ACHN (cell line): Measurements from ENCODE around the gene MARCHF3.
"Not testable (repeated sequence)": the region's sequence is repeated elsewhere in the genome, so short reads cannot be mapped to it uniquely, and the experiment has no call there.

Source experiments
- DNase-seq: peaks from one replicate; pipeline ENCODE4 v3.0.0-alpha.2; 2015
- in situ Hi-C: cut with HindIII; loops from 2 replicates; pipeline ENCODE4 v1.10.0; 2017; ENCODE audit warnings: low sequenced_read_pairs, low pct_ligation_motif_present, low pct_unique_long_range_greater_than_20kb

Gene MARCHF3

DNA sequence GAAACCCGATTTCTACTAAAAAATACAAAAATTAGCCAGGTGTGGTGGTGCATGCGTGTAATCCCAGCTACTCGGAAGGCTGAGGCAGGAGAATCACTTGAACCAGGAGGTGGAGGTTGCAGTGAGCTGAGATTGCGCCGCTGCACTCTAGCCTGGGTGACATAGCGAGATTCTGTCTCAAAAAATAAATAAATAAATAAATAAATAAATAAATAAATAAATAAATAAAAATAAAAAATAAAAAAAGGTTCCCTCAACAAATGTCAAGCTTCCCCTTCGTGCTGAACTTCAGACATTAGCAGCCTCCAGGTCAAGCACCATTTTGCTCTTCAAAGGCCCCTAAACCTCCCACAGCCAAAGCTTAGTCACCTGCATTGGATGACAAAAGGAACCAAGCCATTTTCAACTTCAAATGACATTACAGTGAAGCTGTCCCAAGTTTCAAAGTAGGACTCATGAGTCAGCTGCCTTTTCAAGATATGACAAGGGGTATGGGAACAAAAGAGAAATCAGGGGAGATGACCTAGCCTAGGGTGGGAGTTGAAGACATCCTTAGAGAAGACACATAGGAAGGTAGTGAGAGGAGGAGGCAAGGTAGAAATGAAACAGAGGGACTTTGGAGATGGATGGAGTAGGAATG lies 6.7 kb downstream of the MARCHF3 start:
- in situ Hi-C loops, DNase-seq: not testable (repeated sequence)

DNA sequence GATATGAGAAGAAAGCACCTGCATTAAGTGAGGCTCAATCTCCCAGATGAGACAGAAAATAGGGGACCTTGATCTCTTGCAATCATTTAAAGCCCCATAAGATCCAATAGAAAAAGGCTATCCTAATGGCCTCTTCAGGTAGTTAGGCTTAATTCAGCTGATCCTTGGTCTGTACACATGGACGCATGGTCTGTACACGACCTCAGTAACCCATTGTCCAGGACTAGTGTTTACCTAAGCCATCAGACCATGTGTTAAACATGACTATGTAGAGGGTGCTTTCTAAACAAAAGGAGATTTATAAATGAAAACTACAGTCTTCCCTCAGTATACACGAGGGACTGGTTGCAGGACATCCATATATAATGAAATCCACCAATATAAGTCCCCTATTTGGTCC lies 7.5 kb downstream of the MARCHF3 start:
- in situ Hi-C loops = no loop called here
- DNase-seq = no peak

DNA sequence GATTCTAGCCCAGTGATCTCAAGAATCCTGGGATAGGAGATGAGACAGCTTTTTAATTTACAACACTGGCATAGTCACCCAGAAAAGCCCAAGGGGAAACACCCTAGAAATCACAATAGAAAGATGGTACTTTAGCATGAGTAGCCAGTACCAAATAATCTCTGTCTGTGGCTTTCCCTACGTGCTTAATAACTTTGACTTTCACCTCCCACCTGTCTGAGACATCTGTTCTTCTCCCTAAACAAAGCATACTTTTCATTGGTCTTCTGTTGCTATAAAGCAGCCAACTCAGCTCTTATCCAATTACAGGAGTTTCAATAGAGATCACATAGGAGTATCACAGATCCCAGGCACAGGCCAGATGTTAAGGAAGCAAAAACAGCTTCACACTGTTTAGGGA lies 10.4 kb downstream of the MARCHF3 start:
- in situ Hi-C loops = no loop called here
- no peak for DNase-seq

DNA sequence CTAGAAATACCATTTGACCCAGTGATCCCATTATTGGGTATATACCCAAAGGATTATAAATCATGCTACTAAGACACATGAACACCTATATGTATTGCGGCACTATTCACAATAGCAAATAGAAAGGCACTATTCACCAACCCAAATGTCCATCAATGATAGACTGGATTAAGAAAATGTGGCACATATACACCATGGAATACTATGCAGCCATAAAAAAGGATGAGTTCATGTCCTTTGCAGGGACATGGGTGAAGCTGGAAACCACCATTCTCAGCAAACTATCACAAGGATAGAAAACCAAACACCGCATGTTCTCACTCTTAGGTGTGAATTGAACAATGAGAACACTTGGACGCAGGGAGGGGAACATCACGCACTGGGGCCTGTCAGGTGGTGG lies 13.6 kb downstream of the MARCHF3 start:
- DNase-seq, in situ Hi-C loops: not testable (repeated sequence)

DNA sequence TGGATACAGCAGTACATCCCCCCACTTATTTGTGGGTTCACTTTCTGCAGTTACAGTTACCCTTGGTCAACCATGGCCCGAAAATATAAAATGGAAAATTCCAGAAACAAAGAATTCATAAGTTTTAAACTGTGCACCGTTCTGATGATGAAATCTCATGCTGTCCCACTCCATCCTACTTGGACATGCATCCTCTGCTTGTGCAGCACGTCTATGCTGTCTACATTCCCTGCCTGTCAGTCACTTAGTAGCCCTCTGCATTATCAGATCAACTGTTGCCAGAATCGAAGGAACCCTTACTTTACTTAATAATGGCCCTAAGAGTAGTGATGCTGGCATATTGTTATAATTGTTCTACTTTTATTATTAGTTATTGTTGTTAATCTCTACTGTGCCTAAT lies 14.6 kb downstream of the MARCHF3 start:
- DNase-seq = no peak
- in situ Hi-C loops = no loop called here

DNA sequence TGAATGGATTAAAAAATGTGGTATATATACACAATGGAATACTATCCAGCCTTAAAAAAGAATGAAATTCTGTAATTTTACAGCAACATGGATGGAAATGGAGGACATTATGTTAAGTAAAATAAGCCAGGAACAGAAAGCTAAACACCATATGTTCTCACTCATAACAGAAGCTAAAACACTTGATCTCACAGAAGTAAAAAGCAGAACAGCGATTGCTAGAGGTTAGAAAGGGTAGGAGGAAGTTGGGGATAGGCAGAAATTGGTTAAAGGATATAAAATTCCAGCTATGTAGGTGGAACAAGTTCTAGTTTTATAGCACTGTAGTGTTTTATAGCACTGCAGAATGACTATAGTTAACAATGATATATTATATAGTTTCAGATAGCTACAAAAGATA lies 15.8 kb downstream of the MARCHF3 start:
- DNase-seq = no peak

DNA sequence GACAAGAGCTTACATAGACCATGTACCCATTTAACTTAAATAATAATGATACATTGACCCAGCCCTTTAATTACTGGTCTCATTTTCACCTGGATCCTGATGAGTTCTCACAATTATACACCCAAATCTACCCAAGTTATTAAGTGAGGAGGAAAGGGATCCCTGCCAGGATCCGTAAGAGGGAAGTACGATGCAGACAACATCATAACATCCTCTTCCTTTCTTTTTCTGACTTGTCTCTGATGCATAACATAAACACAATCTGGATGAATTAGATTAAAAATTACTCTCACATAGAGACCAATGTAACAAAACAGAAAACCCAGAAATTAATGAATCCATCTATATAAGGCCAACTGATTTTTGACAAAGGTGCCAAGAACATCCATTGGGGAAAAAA lies 17.0 kb downstream of the MARCHF3 start:
- DNase-seq = no peak
- in situ Hi-C loops = no loop called here

More for the DNA sequence above, 15.8 kb downstream of the MARCHF3 start:
- in situ Hi-C loops = no loop called here

DNA sequence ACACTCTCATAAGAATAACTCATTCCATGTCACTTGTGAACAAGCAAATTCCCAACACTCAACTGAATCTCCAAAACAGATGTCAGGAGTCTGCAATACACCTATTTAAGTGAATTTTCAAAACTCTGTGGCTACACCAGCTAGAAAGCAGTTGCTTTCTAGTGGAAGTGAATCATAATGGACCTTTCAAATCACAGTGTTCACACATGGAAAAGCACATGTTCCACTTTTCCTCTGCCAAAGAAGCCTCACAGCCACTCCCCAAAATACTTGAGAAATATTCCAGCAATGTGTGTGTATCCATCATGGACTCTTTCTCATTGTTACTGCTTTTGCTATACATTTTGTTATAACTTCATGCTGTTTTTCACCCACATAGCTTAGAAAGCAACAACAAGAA lies 17.4 kb downstream of the MARCHF3 start:
- in situ Hi-C loops = no loop called here
- peak; percentile 59 for DNase-seq

DNA sequence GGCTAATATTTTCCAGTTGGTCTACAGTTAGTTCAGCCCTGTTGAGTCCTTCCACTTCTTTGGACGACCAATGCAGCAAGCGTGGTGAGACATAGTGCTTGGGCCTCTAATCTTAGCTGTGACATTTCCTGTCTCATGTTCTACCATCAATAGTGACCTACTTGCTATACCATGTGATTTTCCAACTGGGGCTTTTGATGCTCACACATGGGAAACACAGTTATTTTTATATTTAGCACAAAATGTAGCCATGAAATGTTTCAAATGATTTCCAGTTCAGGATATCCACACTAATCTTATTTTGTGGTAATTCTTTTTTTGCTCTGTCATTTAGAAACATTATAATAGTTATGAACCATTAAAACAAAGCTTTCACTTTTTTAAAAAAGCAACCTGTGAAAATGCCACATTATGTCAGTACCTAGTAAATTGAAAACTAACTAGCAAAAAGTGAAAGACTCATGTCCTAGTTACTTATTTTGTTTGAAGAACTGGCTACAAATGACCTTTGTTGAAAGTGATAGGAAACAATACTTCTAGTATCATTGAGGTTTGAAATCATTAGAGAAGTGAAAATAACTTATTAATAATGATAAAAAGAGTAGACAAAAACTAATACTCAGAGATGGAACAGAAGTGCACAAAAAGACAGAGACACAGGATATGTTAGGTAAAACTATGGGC lies 18.3 kb downstream of the MARCHF3 start:
- in situ Hi-C loops = no loop called here
- peak; percentile 71 for DNase-seq

DNA sequence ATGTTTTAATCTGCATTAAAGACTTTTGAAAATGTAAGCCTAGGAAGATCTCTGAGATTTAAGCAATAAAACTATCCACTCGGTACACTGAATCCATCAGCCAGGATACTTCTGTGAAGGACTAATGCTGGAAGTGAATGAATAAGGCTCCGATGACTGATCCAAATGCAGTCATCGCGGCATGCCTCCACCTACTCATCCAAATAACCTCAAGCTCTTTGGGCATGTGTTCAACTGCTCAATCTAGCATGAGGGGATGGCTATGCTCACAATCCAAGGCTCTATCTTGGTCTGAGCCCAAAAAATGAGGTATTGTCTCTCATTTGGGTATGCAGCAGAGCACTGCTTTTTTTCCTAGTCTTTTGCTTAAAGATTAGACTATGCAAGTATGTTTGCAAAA lies 19.2 kb downstream of the MARCHF3 start:
- peak; percentile 93 for DNase-seq
- in situ Hi-C loops = no loop called here

DNA sequence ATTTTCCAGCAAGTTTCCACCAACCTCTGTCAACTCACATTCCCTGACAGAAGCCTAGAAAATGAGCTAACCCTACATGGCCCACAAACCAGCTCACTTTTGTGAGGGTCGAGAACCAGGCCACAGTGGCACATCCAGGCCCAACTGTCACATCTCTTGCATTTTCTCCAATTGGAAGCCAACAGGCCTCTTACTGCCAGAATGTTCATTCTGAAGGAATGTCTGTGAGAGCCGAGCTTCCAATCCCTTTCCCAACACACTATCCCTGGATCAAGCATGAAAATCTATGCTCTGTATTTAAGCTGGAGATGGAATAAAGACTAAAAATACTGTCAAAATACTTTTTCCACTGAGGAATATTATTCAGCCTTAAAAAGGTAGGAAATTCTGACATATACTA lies 20.0 kb downstream of the MARCHF3 start:
- in situ Hi-C loops = no loop called here
- no peak for DNase-seq

DNA sequence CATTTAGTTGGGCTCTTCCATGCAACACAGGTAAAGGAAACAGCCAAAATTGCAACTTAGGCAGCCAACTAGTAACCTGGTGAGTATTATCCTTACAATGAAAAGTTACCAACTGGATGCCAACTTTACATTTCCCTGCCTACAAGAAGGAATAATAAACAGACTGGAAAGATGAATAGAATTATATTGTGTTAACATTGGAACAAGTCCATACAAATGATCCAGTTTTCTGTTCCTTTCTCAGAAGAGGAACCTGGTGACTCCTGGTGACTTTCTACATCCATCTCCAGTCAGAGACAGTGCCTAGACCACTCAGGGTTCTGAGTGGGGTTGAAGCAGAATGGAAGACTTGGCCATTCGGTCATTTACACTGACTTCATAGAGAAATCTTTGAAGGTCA lies 20.6 kb downstream of the MARCHF3 start:
- in situ Hi-C loops = no loop called here
- DNase-seq = no peak

DNA sequence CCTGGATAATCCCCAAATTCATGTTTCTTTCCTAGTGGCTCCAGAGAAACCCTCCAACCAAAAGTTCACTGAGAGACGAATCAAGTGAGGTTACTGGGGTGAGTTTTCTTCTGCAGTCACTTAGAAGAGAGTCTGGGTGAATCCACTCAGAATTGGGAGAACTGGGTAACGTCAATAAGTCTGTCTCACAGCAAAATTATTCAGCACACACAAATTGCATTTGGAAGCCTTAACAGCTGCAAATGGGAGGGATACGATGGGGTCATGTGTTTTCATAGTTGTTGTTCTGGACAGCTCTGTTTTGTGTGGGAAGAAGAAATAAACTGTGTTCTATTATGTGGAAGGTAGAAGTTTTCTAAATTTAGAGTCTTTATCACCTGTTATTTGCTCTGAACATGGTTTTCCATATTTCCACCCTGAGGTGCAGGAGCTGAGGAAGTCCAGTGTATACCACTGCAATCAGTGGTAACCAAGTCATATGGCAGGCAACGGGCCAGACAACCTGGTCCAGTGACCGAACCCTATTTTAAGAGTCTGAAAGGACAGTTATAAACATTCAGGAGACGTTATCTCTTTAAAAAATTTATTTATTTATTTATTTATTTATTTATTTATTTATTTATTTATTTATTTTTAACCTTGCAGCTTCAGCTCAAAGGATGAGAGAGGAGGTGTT lies 21.9 kb downstream of the MARCHF3 start:
- in situ Hi-C loops = no loop called here

DNA sequence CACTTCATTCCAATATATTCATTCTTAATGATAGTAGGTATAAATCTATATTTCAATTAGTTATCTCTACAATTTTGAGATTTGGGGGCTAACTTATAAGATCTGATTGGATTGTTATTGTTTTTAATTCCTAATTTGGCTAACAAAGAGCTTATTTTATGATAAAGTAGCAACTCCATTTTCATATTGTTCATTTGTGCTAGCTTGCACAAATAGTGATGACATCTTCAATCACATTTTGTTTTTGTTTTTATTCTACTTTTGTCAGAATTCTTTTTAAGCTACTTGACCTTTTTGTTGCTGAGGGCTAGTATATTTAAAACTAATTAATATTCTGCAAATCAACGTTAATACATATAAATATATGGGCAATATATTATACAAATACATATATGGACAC lies 22.8 kb downstream of the MARCHF3 start:
- in situ Hi-C loops = no loop called here
- no peak for DNase-seq

More for the DNA sequence above, 21.9 kb downstream of the MARCHF3 start:
- DNase-seq = no peak

DNA sequence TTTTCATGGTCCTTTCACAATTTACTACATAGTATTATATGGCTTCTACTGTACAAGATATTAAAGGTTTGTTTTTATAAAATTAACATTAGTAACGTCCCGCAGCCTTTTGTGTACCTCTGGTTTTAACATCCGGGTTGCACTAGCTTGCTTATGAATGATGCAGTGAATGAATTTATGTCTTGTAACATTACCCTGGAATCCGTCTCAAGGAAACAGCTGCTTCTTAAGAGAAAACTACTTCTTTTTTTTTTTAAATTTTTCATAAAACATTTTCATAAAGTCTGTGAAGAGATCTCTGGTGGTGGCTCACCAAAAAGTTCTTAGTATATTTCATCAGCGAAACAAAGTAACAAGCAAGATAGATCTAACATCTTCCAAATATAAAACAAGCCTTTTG lies 23.6 kb downstream of the MARCHF3 start:
- no peak for DNase-seq
- in situ Hi-C loops = no loop called here

DNA sequence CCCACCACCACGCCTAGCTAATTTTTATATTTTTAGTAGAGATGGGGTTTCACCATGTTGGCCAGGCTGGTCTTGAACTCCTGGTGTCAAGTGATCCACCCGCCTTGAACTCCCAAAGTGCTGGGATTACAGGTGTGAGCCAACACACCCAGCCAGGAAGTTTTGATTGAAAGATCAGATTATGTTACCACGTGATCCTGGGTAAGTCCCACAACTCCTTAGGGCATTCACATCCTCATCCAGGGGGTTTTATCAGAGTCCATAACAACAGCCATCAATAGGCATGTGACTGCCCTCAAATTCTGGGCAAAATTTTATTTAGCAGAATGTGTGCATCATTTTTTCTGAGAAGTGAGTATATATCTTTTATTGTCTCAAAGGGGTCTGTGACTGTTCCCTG lies 25.1 kb downstream of the MARCHF3 start:
- in situ Hi-C loops, DNase-seq: not testable (repeated sequence)

DNA sequence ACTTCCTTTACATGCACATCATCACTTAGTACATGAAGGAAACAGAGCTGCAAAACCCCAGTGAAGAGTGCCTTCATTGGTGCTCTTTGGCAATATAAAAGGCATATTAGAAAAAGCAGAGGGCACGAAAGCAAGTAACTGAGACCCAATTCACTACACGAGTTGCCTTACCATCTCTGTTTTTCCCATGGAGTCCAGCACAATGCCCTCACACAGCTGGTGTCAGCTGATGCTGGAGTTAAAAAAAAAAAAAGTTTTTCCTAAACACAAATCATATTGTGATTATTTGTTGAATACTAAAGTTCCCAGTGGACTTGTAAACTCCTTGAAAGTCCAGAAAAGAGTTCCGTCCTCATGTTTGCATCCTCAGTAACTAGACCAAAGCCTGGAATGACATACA lies 25.6 kb downstream of the MARCHF3 start:
- in situ Hi-C loops = no loop called here
- DNase-seq = no peak

DNA sequence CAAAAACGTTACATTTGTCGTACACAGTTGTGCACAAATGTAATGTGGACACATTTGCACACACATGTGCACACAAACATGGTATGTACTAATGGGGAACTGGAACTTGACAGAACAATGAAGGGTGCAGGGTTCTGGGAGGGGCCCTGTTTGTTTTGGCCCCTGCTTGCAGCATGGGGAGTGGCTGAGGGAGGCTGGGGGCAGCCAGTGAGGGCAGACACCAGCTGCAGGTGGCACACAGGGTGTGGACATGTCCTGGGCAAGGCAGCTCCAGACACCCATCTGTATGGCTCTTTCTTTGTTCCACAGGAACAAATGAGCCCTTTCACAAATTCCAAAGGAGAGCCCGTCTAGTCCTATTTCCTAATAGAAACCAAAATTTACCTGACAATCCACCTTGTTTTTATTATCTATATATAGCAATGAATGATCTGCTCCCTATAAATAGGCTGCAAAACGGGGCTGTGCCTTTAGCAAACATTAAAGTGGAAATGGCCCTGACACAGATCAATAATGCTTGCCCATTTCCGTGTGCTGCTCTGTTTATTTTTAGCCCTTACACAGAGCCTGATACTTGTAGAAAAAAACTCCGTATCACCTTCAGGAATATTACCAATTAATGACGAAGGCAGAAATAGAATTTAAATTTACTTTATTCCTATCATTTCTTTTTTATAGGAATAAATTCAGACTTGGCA lies 26.4 kb downstream of the MARCHF3 start:
- in situ Hi-C loops = no loop called here
- no peak for DNase-seq

DNA sequence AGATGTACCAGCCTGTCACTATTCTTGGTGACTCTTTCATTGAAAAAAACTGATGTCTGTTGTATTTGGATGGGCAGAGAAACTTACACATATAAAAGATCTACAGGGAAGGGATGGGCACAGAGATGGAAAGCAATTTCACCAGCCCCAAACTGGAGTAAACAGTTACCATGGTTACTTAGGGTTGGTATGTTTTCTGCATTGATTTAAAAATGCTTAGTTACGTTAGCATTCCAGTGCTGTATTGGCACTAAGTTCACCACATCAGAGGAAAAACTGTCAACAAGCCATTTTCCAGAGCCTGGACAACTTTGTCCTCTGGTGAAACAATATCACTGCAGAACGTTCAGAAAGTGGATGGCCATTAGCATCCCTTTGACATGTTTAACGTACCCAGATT lies 28.0 kb downstream of the MARCHF3 start:
- peak; percentile 40 for DNase-seq
- in situ Hi-C loops = no loop called here
